ENCODE data around the gene PRRG2. TPM values are rescaled to one million over a fixed set of nuclear protein-coding genes. Genes with fewer than 3 reads are reported as not detected.

Gene PRRG2
- total and polyA plus RNA-seq, 3 experiments from 2014 or later, result 0.24 to 1.2 (median 1.2) TPM

DNA sequence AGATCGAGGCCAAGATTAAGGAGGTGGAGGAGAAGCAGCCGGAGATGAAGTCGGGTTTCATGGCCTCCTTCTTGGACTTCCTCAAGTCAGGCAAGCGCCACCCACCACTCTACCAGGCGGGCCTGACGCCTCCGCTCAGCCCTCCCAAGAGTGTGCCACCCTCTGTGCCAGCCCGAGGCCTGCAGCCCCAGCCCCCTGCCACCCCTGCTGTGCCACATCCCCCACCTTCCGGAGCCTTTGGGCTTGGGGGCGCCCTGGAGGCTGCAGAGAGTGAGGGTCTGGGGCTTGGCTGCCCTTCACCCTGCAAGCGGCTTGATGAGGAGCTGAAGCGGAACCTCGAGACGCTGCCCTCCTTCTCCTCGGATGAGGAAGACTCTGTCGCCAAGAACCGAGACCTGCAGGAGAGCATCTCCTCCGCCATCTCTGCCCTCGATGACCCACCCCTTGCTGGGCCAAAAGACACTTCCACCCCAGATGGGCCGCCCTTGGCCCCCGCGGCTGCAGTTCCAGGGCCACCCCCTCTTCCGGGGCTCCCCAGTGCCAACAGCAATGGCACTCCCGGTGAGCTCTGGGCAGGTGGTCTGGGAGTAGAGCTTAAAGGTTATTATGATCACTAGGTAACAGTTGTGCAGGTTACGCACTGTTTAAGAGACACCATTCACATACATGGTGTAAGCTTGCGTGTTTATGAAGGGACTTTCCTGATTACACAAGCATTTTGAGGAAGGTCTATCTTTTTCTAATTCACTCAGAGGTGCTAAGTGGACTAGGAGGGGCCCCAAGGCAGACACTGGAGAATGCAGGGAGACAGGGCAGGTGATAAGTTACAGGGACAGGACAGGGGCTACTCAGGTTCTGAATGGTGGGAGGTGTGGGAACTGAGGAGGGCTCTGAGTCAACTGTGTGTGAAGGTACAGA, 18.5 kb downstream of the PRRG2 start:
- Histone ChIP-seq H3K4me1 (ENCODE audit: insufficient read depth, low read length) (no peaks in the 10 kb centered on the region), H3K27me3 (ENCODE audit: insufficient read depth, low read length, poor library complexity, severe bottlenecking) (no peaks in the 10 kb centered on the region), H3K27ac (ENCODE audit: low read depth, low read length) (no peak overlapping the region), H3K4me3 (ENCODE audit: low read length) (no peak overlapping the region), H3K36me3 (ENCODE audit: insufficient read depth, low read length) (peaks cover 19% of the 10 kb centered on the region), H3K9me3 (ENCODE audit: low read length) (no peaks in the 10 kb centered on the region)
- DNase-seq, result no peak
- Mint-ChIP-seq H3K4me3 (no peak overlapping the region), H3K27me3 (no peaks in the 10 kb centered on the region), H3K36me3 (peaks cover 0 to 61% (median 8%) of the 10 kb centered on the region in 3 donors), H3K27ac (no peak overlapping the region), H3K9me3 (no peaks in the 10 kb centered on the region), H3K4me1 (peaks cover 10 to 35% (median 13%) of the 10 kb centered on the region in 3 donors)
- POLR2A ChIA-PET, result no interaction called here
- CTCF ChIA-PET, result no interaction called here

DNA sequence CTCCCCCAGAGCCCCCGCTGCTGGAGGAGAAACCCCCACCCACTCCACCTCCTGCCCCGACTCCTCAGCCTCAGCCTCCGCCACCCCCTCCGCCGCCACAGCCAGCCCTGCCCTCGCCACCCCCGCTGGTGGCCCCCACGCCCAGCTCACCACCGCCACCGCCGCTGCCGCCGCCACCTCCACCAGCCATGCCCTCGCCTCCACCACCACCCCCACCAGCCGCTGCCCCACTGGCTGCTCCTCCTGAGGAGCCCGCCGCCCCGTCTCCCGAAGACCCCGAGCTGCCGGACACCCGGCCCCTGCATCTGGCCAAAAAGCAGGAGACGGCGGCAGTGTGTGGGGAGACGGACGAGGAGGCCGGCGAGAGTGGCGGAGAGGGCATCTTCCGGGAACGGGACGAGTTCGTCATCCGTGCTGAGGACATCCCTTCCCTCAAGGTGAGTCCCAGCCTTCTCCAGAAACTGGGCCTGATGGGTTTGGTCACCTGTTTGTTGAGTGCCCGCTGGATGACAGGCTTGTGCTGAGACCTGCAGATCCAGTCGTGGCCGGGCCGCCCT, 20.4 kb downstream of the PRRG2 start:
- POLR2A ChIA-PET, result interaction anchor here (0.6 kb wide), 1 partner anchor 527 kb away, joined by 5 read pairs; no protein-coding TSS in a partner anchor

DNA sequence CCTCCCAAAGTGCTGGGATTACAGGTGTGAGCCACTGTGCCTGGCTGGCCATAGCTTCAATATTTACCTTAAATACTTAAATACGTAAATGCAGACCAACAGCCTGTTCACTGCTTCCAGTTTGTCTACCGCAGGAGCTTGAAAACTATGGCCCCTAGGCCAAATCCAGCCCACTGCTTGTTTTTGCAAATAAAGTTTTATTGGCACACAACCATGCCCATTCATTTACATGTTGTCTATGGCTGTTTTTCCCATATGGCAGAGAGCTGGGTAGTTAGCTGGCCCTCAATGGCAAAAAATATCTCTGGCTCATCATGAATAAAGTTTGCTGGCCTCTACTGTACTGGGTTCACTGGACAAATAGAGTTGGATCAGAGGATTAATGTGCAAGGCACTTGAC, 21.7 kb downstream of the PRRG2 start:
- H3K36me3 ChIP-seq (ENCODE audit: insufficient read depth, low read length), result peaks cover 28% of the 10 kb centered on the region

More for the DNA sequence above, 20.4 kb downstream of the PRRG2 start:
- Mint-ChIP-seq H3K27ac (no peak overlapping the region), H3K36me3 (peaks cover 0 to 64% (median 8%) of the 10 kb centered on the region in 3 donors), H3K27me3 (no peaks in the 10 kb centered on the region), H3K9me3 (no peaks in the 10 kb centered on the region), H3K4me1 (peaks cover 10 to 39% (median 13%) of the 10 kb centered on the region in 3 donors), H3K4me3 (no peak overlapping the region)
- Histone ChIP-seq H3K4me3 (ENCODE audit: low read length) (no peak overlapping the region), H3K36me3 (ENCODE audit: insufficient read depth, low read length) (peaks cover 22% of the 10 kb centered on the region), H3K27ac (ENCODE audit: low read depth, low read length) (no peak overlapping the region), H3K4me1 (ENCODE audit: insufficient read depth, low read length) (no peaks in the 10 kb centered on the region), H3K9me3 (ENCODE audit: low read length) (no peaks in the 10 kb centered on the region), H3K27me3 (ENCODE audit: insufficient read depth, low read length, poor library complexity, severe bottlenecking) (no peaks in the 10 kb centered on the region)
- no peak for DNase-seq
- CTCF ChIA-PET, result no interaction called here

DNA sequence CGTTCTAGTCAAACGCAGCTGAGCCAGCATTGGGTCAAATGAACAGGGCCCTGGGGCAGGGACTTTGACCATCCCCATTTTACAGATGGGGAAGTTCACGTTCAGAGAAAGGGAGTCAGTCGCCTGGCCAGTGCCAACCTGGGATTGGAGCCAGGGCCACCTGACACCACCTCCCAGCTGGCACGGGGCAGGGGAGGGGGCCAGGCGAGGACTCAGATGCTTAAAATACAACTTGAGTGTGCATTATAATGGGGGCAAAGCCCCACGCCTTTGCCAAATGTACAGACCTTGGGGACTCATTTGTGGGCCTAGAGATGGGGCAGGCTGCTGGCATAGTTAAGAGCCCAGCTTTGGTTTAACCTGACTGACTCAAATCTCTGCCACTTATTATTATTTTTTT, 24.5 kb downstream of the PRRG2 start:
- no peak for DNase-seq
- no peaks in the 10 kb centered on the region for H3K4me1 ChIP-seq (ENCODE audit: insufficient read depth, low read length)
- no peak overlapping the region for H3K4me3 Mint-ChIP-seq
- H3K27ac ChIP-seq (ENCODE audit: low read depth, low read length), result no peak overlapping the region
- ChIA-PET POLR2A (no interaction called here), CTCF (no interaction called here)
- H3K9me3 Mint-ChIP-seq, result no peaks in the 10 kb centered on the region
- peaks cover 19% of the 10 kb centered on the region for H3K36me3 ChIP-seq (ENCODE audit: insufficient read depth, low read length)
- no peaks in the 10 kb centered on the region for H3K27me3 Mint-ChIP-seq
- no peaks in the 10 kb centered on the region for H3K27me3 ChIP-seq (ENCODE audit: insufficient read depth, low read length, poor library complexity, severe bottlenecking)
- H3K9me3 ChIP-seq (ENCODE audit: low read length), result no peaks in the 10 kb centered on the region
- H3K36me3 Mint-ChIP-seq, result peaks cover 0 to 73% (median 4%) of the 10 kb centered on the region in 3 donors
- no peak overlapping the region for H3K4me3 ChIP-seq (ENCODE audit: low read length)
- H3K27ac Mint-ChIP-seq, result peak overlapping the region in 1 of 8 donors; percentile 45
- peaks cover 4 to 31% (median 11%) of the 10 kb centered on the region in 3 donors for H3K4me1 Mint-ChIP-seq

More for the DNA sequence above, 21.7 kb downstream of the PRRG2 start:
- Mint-ChIP-seq H3K9me3 (no peaks in the 10 kb centered on the region), H3K4me1 (peaks cover 10 to 43% (median 16%) of the 10 kb centered on the region in 3 donors), H3K36me3 (peaks cover 0 to 72% (median 10%) of the 10 kb centered on the region in 3 donors), H3K4me3 (no peak overlapping the region), H3K27ac (peak overlapping the region in 2 of 8 donors; percentile 66 to 77), H3K27me3 (no peaks in the 10 kb centered on the region)
- POLR2A ChIA-PET, result interaction anchor here (1.1 kb wide), 1 partner anchor 8 kb away, joined by 3 read pairs; no protein-coding TSS in a partner anchor
- H3K4me3 ChIP-seq (ENCODE audit: low read length), result no peak overlapping the region
- H3K4me1 ChIP-seq (ENCODE audit: insufficient read depth, low read length), result no peaks in the 10 kb centered on the region
- CTCF ChIA-PET, result interaction anchor here (0.8 kb wide), 1 partner anchor 15 kb away, joined by 3 read pairs; no protein-coding TSS in a partner anchor
- H3K27me3 ChIP-seq (ENCODE audit: insufficient read depth, low read length, poor library complexity, severe bottlenecking), result no peaks in the 10 kb centered on the region
- no peak overlapping the region for H3K27ac ChIP-seq (ENCODE audit: low read depth, low read length)
- DNase-seq, result no peak
- no peaks in the 10 kb centered on the region for H3K9me3 ChIP-seq (ENCODE audit: low read length)

DNA sequence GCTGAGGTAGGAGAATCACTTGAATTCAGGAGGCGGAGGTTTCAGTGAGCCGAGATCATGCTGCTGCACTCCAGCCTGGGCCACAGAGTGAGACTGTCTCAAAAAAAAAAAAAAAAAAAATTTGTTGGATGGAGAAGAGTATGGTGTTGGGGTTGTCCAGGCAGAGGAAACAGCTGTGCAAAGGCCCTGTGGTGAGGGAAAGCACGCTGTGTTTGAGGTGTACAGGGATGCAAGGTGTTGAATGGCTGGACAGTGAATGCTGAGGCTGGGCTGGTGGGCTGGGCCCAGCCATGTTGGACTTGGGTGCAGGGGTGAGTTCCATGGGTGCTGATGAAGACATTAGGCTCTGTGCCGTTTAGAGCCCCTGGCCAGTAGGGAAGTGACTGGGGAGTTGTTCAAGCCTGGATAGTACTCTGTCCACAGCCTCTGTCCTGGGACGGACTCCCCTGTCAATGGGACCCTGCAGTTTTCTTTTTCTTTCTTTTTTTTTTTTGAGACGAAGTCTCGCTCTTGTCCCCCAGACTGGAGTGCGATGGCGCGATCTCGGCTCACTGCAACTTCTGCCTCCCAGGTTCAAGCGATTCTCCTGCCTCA, 28.5 kb downstream of the PRRG2 start:
- H3K9me3 ChIP-seq (ENCODE audit: low read length), result no peaks in the 10 kb centered on the region
- H3K27me3 Mint-ChIP-seq, result no peaks in the 10 kb centered on the region
- peaks cover 0 to 65% (median 2%) of the 10 kb centered on the region in 3 donors for H3K36me3 Mint-ChIP-seq
- no peak overlapping the region for H3K27ac ChIP-seq (ENCODE audit: low read depth, low read length)
- peaks cover 12 to 32% (median 19%) of the 10 kb centered on the region in 3 donors for H3K4me1 Mint-ChIP-seq
- DNase-seq, result no peak
- H3K27ac Mint-ChIP-seq, result peak overlapping the region in 1 of 8 donors; percentile 97
- H3K4me3 ChIP-seq (ENCODE audit: low read length), result no peak overlapping the region
- H3K4me3 Mint-ChIP-seq, result no peak overlapping the region
- CTCF ChIA-PET, result interaction anchor here (0.9 kb wide), 1 partner anchor 10 kb away, joined by 5 read pairs; no protein-coding TSS in a partner anchor
- H3K27me3 ChIP-seq (ENCODE audit: insufficient read depth, low read length, poor library complexity, severe bottlenecking), result no peaks in the 10 kb centered on the region
- POLR2A ChIA-PET, result interaction anchor here (0.7 kb wide), 1 partner anchor 21 kb away, joined by 4 read pairs; no protein-coding TSS in a partner anchor
- H3K4me1 ChIP-seq (ENCODE audit: insufficient read depth, low read length), result no peaks in the 10 kb centered on the region
- peaks cover 21% of the 10 kb centered on the region for H3K36me3 ChIP-seq (ENCODE audit: insufficient read depth, low read length)
- no peaks in the 10 kb centered on the region for H3K9me3 Mint-ChIP-seq

DNA sequence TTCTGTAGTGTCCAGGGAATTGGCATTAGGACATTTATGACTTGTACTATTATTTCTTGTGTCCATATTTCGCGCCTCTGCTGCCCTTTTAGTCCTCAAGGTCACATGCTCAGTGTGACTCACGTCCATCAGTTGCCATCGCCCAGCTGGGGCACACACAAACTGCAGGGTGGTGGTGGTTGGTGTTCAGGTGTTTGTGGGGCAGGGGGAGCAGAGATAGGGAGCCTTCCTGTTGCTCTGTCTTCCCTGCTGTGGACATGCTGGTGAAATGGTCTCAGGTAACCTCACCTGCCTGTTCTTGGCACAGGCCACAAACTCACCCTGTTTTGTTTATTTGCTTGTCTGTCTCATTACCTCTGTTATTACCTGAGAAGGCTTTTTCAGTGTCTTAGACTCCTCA, 32.3 kb downstream of the PRRG2 start:
- H3K27ac ChIP-seq (ENCODE audit: low read depth, low read length), result no peak overlapping the region
- peaks cover 12 to 23% (median 16%) of the 10 kb centered on the region in 3 donors for H3K4me1 Mint-ChIP-seq
- no peak overlapping the region for H3K4me3 Mint-ChIP-seq
- H3K9me3 Mint-ChIP-seq, result no peaks in the 10 kb centered on the region
- no peak for DNase-seq
- peaks cover 32% of the 10 kb centered on the region for H3K36me3 ChIP-seq (ENCODE audit: insufficient read depth, low read length)
- H3K27ac Mint-ChIP-seq, result peak overlapping the region in 3 of 8 donors; percentile 54 to 94 (median 63)
- no peaks in the 10 kb centered on the region for H3K9me3 ChIP-seq (ENCODE audit: low read length)
- H3K27me3 ChIP-seq (ENCODE audit: insufficient read depth, low read length, poor library complexity, severe bottlenecking), result no peaks in the 10 kb centered on the region
- peaks cover 7 to 77% (median 8%) of the 10 kb centered on the region in 3 donors for H3K36me3 Mint-ChIP-seq
- ChIA-PET POLR2A (no interaction called here), CTCF (interaction anchor here (0.7 kb wide), 1 partner anchor 23 kb away, joined by 4 read pairs; no protein-coding TSS in a partner anchor)
- H3K27me3 Mint-ChIP-seq, result no peaks in the 10 kb centered on the region
- H3K4me3 ChIP-seq (ENCODE audit: low read length), result no peak overlapping the region
- no peaks in the 10 kb centered on the region for H3K4me1 ChIP-seq (ENCODE audit: insufficient read depth, low read length)

DNA sequence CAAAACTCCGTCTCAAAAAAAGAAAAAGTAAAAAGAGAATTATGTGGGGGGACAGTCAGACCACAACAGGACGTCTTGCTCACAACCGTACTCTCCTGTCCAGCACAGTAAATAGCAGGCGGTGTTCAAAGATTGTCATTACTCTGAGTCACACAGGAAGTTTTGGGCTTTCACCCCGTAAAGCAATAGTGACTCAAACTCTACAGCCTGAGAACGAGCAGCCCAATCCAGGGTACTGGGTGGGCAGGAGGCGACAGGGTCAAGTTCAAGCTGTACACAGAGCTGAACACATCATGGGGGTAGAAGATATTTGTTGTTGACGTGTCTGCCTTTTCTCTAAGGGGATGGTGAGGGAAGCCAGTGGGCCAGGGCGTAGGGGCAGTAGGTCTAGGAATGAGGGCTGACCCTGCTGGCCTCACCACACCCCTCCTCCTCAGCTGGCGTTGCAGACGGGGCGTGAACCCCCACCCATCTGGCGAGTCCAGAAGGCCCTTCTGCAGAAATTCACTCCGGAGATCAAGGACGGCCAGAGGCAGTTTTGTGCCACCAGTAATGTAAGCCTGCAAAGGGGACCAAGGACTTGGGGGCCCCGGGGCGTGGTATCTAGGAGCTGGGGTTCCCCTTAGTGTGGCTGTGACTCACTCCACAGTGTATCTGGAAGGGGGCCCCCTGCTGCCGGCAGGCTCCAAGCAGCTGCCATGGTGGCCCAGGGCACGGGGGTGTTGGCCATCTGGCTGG, 33.1 kb downstream of the PRRG2 start:
- Mint-ChIP-seq H3K9me3 (no peaks in the 10 kb centered on the region), H3K4me3 (peak overlapping the region in 3 of 7 donors; percentile 15 to 76 (median 39)), H3K4me1 (peaks cover 12 to 23% (median 16%) of the 10 kb centered on the region in 3 donors), H3K27ac (peak overlapping the region in 7 of 8 donors; percentile 63 to 94 (median 79)), H3K27me3 (no peaks in the 10 kb centered on the region), H3K36me3 (peaks cover 7 to 75% (median 8%) of the 10 kb centered on the region in 3 donors)
- Histone ChIP-seq H3K4me3 (ENCODE audit: low read length) (no peak overlapping the region), H3K36me3 (ENCODE audit: insufficient read depth, low read length) (peaks cover 33% of the 10 kb centered on the region), H3K4me1 (ENCODE audit: insufficient read depth, low read length) (no peaks in the 10 kb centered on the region), H3K9me3 (ENCODE audit: low read length) (no peaks in the 10 kb centered on the region), H3K27ac (ENCODE audit: low read depth, low read length) (no peak overlapping the region), H3K27me3 (ENCODE audit: insufficient read depth, low read length, poor library complexity, severe bottlenecking) (no peaks in the 10 kb centered on the region)
- no peak for DNase-seq
- CTCF ChIA-PET, result no interaction called here
- POLR2A ChIA-PET, result no interaction called here

Data from CD8-positive, alpha-beta memory T cell (primary cell).